Measurements from ENCODE around the gene PPP2R2D.

The PPP2R2D gene

GRCh38 chr10:131998845-131999681 is 98.3 kb downstream of the PPP2R2D start:
- DNase-seq (ENCODE audit: low read depth) = no peak

- peak; percentile 45 for DNase-seq (ENCODE audit: low read depth)
Measured at GRCh38 chr10:132001238-132001972, 100.6 kb downstream of the PPP2R2D start.

GRCh38 chr10:132002004-132002403 is 101.2 kb downstream of the PPP2R2D start:
- no peak for DNase-seq (ENCODE audit: low read depth)

- no peak for DNase-seq (ENCODE audit: low read depth)
Measured at GRCh38 chr10:132003282-132003924, 102.6 kb downstream of the PPP2R2D start.

GRCh38 chr10:132004052-132004451 is 103.2 kb downstream of the PPP2R2D start:
- DNase-seq (ENCODE audit: low read depth) = no peak

GRCh38 chr10:132005147-132005546 is 104.3 kb downstream of the PPP2R2D start:
- no peak for DNase-seq (ENCODE audit: low read depth)

- DNase-seq (ENCODE audit: low read depth) = no peak
Measured at GRCh38 chr10:132006966-132007365, 106.2 kb downstream of the PPP2R2D start.

- DNase-seq (ENCODE audit: low read depth) = no peak
Measured at GRCh38 chr10:132007681-132008080, 106.9 kb downstream of the PPP2R2D start.
